Astrocyte (in vitro differentiated cells and primary cell): ENCODE measurements around the gene TNFAIP8L3.

ENCODE experiments used
- CTCF ChIP-seq: IDR thresholded peaks from 2 replicates; pipeline ENCODE4 v1.5.1; 2011; ENCODE audit warnings: low read depth, mild to moderate bottlenecking, inconsistent platforms, low read length, moderate library complexity; ENCODE audit not compliant: insufficient read depth
- EZH2 ChIP-seq: IDR thresholded peaks from 2 replicates; pipeline ENCODE4 v1.6.1; 2012; ENCODE audit warnings: mild to moderate bottlenecking, low read length, inconsistent platforms; ENCODE audit not compliant: insufficient read depth

- no peak for TF ChIP-seq CTCF
- TF ChIP-seq EZH2: no peak
Measured at GRCh38 chr15:51099185-51099584, 4.5 kb upstream of the TNFAIP8L3 start.
